ENCODE measurements around the gene LAMA3.

The LAMA3 gene

GRCh38 chr18:23994361-23994902, 305.2 kb downstream of the LAMA3 start:
- TF ChIP-seq ZNF274 (IDR thresholded peaks at IDR 0.05; ENCODE audit: low read depth, low read length) = no peak
- H3K4me3 ChIP-seq (ENCODE audit: low read length) = peak overlapping the region; percentile 56; the same call in 1 of the 2 replicates

DNA sequence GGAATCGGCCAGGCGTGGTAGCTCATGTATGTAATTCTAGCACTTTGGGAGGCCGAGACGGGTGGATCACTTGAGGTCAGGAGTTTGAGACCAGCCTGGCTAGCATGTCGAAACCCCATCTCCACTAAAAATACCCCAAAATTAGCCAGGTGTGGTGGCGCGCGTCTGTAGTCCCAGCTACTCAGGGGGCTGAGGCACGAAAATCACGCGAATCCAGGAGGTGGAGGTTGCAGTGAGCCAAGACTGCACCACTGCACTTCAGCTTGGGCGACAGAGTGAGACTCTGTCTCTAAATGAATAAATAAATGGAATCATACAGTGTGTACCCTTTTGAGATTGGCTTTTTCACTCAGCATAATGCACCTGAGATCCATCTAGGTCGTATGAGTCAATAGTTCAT, 305.9 kb downstream of the LAMA3 start:
- no peak for TF ChIP-seq ZNF274 (IDR thresholded peaks at IDR 0.05; ENCODE audit: low read depth, low read length)
- no peak overlapping the region for H3K4me3 ChIP-seq (ENCODE audit: low read length)

GRCh38 chr18:23998018-23998417, 308.8 kb downstream of the LAMA3 start:
- TF ChIP-seq ZNF274 (IDR thresholded peaks at IDR 0.05; ENCODE audit: low read depth, low read length) = no peak
- no peak overlapping the region for H3K4me3 ChIP-seq (ENCODE audit: low read length)

GRCh38 chr18:23998820-23999219, 309.6 kb downstream of the LAMA3 start:
- no peak for TF ChIP-seq ZNF274 (IDR thresholded peaks at IDR 0.05; ENCODE audit: low read depth, low read length)
- no peak overlapping the region for H3K4me3 ChIP-seq (ENCODE audit: low read length)

DNA sequence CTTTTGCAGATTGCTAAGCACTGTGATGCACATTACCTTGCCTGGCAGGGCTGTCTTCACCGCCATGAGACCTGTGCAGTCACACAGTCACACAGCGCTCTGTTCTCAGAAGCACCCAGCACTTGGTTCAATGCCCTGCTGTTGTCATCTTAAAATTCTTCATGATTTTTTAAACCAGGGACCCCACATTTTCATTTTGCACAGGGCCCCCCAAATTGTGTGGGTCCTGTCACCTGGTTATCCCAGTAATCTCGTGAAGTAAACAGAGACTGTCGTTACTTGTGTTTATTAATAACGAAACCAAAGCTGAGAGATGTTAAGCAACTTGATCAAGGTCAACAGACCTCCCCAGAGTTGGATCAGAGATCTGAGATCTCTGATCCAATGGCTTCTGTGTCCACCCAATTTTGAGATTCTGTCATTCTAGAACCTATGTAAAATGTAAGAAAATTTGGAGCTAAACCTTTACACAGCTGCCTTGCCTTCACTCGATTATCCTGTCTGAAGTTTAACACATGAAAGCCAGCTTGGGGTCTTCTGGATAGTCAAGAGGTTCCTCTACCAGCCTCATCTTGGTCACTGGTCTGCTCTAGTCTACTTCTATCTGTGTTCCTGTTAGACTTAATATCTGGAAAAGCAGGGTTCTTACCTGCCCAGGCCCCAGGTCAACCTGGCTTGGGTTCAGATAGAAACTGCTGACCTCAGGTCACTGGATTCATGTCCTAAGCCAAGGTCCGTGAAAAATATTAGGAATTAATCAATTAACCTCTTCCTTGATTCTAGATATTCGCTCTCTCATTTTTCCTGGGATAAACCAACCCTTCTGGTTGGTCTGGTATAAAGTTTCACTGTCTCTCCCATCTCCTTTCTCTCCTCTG, 311.6 kb downstream of the LAMA3 start:
- no peak overlapping the region for H3K4me3 ChIP-seq (ENCODE audit: low read length)
- no peak for TF ChIP-seq ZNF274 (IDR thresholded peaks at IDR 0.05; ENCODE audit: low read depth, low read length)

- H3K4me3 ChIP-seq (ENCODE audit: low read length) = no peak overlapping the region
- no peak for TF ChIP-seq ZNF274 (IDR thresholded peaks at IDR 0.05; ENCODE audit: low read depth, low read length)
Observed at GRCh38 chr18:24002479-24002878, 313.2 kb downstream of the LAMA3 start.

DNA sequence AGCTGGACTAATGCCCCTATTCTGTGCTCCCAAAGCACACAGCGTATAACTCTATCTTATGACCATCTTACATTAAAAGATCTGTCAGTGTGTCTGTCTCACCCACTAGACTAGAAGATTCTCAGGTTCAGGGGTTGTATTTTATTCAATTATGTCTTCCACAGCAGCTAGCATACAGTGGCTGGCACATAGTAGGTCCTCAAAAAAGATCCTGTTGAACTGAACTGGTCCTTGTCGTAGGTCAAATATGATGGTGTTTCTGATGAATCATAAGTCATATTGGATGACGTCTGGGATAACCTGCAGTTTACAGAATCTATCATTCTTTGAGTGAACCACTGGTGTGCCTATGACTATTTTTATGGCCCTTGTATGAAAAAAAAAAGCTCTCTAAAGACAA, 314.0 kb downstream of the LAMA3 start:
- TF ChIP-seq ZNF274 (IDR thresholded peaks at IDR 0.05; ENCODE audit: low read depth, low read length) = no peak
- H3K4me3 ChIP-seq (ENCODE audit: low read length) = no peak overlapping the region

DNA sequence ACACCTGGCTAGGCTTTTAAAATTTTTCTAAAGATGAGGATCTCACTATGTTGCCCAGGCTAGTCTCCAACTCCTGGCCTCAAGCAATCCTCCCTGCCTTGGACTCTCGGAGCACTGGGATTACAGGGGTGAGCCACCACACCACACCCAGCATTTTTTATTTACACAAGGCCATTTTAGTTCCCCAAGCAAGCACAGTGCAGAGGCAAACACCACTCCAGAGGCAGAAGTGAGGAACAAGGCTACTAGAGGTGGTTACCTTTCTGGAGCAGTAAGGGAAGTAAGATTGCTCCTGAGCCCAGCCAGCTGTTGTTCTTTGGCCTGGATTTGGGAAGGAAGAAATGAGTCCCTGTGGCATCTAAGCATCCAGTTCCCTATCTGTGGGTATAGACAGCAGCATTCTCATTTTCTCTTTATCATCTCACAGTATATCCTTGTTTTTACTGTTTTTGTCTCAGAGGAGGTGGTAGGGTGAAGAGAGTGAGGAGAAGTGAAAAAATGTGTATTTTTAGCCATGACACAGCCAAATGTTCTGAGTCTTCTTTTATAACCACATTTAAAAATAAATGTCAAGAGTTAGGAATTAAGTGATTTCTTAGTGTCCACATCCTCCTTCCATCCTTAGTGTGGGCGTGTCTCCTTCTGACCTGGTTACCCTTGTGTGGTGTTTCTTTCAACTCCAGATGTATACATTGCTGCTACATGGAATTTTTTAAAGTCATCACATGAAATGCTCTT, 314.8 kb downstream of the LAMA3 start:
- H3K4me3 ChIP-seq (ENCODE audit: low read length) = no peak overlapping the region
- no peak for TF ChIP-seq ZNF274 (IDR thresholded peaks at IDR 0.05; ENCODE audit: low read depth, low read length)

All from GM08714 (cell line).